GM18868 (cell line): Measurements from ENCODE around the gene CDC7.
"Not testable (repeated sequence)": the region's sequence is repeated elsewhere in the genome, so short reads cannot be mapped to it uniquely, and the experiment has no call there.

ENCODE experiments used
- ATAC-seq: cut with Tn5 transposase; IDR thresholded peaks from one replicate; pipeline ENCODE4 v1.9.1; 2021; ENCODE audit warnings: mild to moderate bottlenecking, moderate library complexity; ENCODE audit not compliant: unreplicated experiment

Gene CDC7

DNA sequence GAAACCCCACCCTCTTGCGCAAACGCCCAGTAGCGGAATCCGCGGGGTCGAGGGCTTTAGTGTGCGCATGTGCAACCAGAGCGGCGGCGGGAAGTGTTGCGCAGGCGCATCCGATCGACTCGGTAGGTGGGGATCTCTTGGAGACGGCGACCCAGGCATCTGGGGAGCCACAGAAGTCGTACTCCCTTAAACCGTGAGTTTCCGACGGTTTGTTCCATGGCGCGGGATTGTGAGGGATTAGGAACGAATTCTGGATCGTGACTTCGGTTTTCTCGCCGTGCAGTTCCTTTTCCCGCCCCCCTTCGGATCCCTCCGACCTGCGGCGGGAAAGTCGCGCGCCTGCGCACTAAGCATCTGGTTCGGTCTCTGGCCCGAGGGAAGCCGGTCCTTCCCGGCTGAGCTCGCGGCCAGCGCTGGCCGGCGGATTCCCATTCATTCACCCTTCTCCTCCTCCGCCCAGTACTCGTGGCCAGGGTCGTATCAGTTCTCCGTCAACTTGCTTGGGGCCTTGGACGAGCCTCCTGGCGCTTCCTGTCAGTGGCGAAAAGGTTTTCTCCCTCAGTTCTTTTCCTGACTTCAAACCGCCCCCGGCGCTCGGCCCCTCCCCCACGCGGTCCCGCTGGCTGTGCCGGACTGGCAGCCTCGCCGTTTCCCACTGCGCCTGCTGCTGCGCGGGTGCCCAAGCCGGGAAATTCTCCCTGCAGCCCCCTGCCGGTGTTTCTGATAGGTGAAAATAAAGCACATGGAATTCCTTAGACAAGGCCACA, at the start of gene CDC7:
Gene CDC7 (plus strand): TSS at position 96 of the 767 bp plus-strand sequence. CDS start 866 bp downstream, outside the sequence.
- ATAC-seq: peak; percentile 71

DNA sequence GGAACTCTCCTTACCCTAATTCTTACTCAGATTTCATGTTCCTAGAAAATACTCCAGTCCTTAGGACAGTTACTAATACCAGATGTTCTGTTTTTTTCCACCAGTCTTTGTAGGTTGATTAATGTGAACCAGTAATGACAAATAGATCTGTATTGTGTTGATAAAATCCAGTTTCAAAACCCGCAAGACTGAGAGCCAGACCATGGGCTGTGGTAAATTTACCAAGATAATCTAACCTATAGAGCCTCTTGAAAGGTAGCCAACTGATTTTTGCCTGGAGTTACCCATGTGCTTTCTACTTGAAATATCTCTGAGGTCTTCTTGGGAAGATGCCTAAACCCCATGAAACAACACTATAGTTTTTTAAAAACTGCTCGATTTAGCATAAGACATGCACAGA, 46.5 kb upstream of the CDC7 start:
- no peak for ATAC-seq

DNA sequence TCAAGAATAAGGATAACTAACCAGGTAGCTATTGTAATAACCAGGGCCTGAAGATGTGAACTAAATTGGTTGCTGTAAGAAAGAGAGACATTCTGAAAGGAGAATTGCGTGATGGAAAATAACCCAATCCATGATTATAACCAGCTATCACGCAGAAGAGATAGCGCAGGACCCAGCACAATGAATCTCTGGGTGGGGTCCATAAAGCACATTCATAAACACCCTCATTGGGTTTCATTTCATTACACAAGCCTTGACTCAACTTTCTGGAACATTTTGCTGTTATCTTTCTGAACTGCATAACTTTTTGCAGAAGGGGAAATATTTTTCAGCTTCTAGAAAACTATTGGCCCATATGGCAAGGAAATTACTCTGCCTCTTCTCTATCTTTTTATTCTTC, 45.3 kb upstream of the CDC7 start:
- no peak for ATAC-seq

DNA sequence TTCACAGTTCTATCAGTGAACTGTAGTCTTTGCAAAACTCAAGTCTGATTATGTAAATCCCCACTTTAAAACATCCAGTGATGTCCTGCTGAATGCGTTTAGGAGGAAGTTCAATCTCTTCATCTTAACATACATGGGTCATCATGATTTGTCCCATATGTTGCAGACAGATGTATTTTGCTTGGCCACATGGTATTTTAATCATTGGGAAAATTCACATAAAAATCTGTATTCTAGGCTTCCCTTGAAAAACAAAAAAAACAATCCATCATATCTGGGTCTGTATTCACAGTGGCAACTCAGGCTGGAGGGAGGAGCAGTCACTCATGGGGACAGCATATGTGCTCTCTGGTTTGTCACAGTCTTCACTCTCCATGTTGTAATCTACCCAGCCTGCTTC, 44.8 kb upstream of the CDC7 start:
- no peak for ATAC-seq

DNA sequence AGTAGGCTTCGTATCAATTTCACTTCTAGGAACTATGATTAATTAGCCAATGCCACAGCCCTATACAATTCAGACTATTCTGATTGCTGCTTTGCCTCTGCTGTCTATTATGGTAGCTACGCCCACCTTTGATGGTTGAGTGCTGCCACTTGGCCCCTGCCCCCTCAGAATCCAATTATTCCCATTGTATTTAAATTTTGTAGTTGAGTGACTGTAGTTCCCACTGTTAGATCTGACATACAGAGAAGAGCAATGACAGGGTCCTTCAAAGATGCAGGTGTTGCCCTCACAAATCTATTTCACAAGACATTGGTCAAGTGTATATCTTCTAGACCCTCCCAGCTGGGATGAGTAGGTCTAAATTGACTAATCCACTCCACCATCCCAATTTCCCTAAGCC, 35.3 kb upstream of the CDC7 start:
- not testable (repeated sequence) for ATAC-seq

DNA sequence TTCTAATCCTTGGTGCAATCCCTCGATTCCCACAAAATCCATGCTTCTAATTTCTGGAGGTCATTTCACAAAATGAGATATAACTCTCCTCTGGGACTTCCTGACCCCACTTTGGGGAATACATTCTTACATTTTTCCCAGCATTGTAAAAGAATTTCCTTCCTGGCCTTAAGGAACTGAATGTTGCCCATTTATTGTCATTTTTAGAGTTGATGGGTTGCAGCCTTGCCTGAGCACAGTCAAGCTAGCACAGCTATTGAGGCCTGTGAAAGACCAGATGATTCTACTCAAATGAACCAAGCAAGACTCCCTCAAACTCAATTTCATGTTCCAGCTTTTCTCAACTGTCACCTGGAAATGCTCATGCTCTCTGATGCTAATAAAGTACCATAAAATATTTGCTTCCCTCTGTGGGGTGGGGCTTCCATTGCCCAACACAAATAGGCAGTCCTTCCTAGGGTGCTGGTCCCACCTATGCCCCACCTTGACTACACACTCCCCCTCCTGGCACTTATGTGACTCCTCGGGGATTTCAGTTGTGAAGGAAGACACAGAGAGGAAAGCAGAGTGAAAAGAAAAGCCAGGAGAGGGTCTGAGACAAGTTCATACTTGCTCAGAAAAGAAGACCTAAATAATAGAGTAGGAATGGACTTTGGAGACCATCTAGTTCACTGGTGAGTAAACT, 24.0 kb upstream of the CDC7 start:
- no peak for ATAC-seq

DNA sequence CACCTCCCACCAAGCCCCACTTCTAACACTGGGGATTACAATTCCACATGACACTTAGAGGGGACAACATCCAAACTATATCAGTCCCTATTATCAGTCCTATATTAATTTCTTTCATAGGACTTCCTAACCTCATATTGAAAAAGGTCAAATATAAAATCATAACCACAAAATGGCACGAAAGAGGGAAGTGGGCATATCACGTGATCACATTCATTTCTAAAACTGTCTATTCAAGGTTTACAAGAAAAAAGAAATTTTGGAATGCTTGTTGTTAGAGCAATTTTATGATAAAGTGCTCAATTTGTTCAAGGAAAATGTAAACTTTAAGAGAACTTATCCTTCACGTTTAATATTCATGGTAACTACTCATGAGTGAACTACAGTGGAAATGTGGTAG, 13.2 kb upstream of the CDC7 start:
- ATAC-seq: no peak

DNA sequence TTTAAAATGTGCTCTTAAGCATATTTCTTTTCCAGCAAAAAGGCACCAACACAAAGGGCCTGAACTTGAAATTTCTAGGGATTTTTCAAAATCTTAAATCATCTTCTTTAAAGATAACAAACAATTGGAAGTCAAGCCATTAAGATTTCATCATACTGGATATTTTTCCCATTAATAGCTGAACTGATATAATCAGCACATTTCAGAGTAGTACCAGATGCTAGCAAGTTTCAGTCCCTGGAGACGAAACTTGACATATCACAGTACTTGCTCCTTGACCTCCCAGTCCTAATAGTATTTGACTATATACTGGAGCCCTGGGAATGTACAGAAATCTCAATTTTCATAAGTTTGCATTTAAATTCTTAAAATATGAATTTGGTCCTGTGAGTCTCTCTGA, 10.2 kb upstream of the CDC7 start:
- no peak for ATAC-seq

DNA sequence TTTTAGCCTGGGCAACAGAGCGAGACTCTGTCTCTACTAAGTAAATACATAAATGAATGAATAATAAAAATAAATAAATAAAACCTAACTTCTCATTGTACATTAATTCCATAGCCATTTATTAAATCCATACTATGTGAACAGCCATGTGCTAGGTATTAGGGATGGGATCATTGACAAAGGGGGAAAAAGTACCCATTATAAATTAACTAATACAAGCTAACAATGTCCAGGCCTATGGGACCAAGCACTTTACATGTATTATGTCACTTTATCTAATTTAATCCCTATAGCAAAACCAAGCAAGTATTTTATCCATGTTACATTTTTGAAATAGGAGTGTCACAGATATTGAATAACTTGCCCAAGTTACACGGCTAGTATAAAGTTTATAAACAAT, 2.6 kb upstream of the CDC7 start:
- no peak for ATAC-seq

DNA sequence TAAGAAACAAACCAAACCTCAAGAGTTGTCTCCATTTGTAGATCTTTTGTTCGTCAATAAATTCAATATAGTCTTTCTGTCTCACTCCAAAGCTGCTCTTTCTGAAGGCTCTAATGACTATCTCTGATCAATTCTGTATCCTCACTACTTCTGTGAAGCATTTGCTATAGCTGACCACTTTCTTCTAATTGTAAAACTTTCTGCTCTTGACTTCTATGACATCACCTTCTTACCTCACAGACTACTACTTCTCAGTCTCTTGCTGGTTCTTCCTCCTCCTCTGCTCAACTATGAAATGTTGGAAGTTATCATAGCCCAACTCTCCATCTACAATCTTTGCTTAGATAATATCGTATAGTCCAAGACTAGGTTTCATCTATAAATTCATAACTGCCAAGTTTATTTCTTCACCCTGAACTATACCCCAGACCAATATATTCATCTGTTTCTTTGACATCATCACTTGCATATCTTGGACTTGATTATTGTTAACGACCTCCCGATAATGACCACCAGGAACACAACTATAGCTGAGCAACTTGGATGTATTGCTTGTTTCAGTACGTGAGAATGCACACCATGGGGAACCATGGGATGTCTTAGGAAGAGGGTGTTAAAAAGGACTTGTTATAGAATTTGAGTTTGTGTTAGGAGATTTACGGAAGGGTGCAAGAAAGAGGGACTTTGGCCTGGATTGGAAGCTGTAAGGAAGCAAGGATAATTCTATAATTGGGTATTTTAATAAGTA, 2.0 kb upstream of the CDC7 start:
- no peak for ATAC-seq

DNA sequence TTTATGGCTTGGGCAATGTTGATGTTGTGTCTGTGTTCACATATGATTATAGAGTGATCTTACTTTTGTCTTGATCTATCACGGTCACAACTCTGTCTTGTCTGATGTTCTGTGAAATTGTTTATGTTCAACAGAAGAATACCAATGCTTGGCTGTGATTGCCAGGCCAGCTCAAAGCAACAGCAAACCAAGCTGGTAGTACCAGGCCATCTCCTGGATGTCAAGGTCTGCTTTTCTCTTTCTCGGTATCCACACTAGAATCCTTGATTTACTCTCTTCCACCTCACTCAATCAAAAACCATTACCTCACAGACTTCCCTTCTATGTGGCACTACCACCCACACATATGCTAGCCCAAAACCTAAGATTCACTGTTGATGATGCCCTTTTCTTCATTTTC, 1.3 kb upstream of the CDC7 start:
- no peak for ATAC-seq

DNA sequence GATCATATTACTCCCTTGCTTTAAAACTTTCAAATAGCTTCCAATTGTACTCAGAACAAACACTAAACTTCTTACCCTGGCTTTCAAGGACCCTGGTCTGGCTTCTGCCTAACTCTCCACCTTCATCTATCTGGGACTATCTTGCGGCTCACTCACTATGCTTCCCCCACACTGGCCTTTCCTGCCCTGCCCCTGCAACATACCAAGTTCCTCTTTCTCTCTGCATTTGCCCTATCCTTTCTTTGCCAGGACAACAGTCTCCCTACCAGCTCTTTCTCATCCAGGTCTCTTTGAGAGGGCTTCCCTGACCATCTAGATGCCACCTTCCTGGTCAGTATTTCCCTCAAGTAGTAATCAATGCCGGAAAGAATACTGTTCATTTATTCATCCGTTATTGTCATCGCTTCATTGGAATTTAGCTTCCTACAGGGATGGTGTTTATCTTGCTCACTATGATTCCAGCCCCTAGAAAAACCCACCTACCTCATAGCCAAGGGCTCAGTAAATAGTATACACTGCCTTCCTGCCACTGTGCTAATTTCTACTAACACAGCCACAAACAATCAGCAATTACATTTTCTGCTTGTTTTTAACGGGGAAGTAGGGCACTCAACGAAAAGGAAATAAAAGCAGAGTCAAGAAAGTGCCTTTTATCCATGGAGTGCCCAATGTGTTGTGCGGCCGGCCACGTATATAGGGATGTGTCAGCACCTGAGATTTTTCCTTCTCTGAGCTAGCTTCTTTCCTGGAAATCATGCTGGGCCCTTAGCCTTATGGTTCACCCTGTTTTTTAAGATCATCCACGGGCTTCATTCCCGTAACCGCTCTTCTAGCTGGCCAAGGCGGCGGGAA, 521 bp upstream of the CDC7 start:
- peak; percentile 11 for ATAC-seq

DNA sequence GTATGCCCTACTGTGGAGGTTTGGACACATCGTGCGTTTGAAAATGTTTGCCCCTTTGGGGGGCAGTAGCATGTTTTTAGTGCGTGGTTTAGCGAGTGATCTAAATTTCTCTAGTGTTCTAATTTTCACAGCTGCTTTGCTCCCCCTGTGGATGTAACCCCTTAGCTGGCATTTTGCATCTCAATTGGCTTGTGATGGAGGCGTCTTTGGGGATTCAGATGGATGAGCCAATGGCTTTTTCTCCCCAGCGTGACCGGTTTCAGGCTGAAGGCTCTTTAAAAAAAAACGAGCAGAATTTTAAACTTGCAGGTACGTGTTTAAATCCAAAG, 836 bp downstream of the CDC7 start:
- ATAC-seq: peak; percentile 7

DNA sequence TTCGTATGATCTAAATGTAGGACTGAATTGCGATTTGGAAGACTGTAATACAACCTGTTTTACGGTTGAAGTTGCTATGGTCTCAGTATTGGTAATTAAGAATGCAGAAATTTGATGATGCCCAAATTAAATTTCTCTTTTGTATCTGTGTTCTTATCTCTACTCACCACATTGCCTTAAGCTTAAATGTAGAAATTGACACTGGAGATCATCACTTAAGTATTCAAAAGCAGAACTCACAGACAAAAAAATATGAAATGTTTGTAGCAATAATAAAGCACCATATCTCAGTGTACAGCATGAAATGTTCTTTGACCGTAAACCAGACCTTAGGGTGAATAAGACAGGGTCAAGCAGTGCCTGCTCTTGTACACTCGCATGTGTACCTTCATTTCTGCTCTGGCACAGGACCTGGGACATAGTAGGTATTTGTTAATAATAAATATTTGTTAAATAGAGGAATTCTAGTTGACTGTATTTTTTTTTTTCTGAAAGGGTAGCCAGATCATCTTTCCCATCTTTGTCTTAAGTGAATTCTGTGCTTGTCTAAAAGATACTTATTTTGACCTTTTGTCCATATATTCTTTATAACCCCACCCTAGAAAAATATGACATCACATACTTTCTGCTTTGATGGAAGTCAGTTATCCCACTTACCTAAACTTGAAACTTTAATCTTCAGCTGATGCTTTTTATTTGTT, 1.5 kb downstream of the CDC7 start:
- no peak for ATAC-seq

DNA sequence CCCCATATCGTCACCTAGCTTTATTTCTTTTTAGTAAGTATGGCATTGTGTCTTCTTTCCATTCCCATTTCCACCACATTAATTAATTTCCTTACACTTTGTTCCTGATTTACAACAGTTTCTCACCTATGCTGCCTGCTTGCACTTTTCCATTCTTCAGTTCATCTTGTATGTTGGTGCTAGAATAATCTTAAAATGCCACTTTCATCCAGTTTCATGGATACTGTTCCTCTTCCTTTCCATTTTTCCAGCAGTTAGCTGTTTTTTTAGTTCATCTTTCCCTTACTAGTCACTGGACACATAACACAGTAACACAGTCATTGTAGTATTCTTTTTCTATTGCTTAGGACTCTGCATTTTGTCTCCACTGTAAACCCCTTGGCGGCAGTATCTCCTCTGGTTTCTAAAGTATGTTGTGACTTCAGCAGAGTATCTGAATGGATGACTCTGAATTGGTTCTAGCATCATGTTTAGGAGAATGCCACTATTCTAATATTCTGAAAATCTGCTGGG, 2.1 kb downstream of the CDC7 start:
- peak; percentile 38 for ATAC-seq

DNA sequence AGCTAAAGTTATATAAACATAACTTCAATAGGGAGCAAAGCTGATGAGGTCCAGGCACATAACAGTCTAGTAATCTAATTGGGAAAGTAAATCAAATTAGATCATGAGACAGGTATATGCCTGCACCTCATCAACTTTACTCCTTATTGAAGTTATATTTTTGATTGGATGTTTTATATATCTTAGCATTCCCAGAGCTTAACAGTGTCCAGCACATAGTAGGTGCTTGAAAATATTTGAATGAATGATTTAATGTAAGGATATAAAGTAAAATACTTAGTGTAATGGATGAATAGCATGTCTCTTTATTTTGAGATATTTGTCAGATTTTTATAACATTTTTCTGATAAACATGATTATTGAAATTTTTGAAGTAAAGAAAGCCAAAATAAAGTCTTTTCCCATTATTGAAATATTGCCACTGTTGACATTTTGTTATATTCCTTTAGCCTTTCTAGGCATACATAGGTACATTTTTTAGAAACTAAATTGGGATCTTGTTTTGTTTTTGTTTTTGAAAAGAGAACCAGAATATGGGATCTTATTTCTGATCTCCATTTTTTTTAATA, 2.8 kb downstream of the CDC7 start:
- no peak for ATAC-seq

DNA sequence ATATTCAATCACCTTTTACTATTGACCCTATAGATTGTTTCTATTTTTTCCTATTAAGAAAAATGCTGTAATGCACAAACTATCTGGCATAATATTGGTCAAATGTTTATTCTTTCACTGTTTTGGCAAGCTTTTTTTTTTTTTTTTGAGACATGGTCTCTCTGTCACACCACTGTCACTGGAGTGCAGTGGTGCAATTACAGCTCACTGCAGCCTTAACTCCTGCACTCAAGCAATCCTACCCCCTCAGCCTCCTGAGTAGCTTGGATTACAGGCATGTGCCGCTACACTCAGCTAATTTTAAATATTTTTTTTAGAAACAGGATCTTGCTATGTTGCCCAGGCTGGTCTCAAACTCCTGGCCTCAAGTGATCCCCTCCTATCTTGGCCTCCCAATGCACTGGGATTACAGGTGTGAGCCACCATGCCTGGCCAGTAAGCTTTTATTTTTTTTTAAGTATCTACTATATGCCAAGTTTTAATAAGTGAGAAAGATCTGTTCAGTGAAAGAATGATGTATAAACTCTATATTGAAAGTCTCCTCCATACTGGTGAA, 3.4 kb downstream of the CDC7 start:
- no peak for ATAC-seq

DNA sequence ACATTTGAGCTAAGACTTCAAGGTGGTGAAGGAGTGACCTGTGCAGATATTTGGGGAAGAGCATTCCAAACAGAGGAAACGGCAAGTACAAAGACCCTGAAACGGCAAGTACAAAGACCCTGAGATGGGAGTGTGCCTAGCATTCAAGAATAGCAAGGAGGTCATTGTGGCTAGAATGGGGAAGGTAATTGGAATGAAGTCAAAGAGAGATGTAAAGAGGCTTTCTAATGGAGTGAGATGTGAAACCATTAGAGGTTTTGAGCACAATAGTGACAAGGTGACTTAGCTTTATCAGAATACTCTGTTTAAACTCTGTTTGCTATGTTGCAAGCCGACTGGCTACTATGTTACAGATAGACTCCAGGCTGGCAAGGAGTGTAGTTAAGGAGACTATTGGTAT, 4.4 kb downstream of the CDC7 start:
- no peak for ATAC-seq

DNA sequence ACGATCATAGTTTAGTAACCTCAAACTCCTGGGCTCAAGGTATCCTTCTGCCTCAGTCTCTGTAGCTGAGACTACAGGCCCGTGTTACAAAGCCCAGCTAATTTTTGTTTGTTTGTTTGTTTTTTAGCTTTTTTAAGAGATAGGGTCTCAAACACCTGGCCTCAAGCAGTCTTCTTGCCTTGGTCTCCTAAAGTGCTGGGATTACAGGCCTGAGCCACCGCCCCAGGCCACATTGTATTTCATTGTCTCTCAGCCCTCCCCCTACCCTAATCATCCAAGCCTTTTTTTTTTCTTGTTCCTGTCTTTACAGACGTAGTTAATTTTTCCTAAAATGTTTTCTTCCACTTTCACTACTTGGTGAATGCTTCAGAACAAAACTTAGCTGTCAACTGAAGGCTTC, 5.4 kb downstream of the CDC7 start:
- no peak for ATAC-seq

DNA sequence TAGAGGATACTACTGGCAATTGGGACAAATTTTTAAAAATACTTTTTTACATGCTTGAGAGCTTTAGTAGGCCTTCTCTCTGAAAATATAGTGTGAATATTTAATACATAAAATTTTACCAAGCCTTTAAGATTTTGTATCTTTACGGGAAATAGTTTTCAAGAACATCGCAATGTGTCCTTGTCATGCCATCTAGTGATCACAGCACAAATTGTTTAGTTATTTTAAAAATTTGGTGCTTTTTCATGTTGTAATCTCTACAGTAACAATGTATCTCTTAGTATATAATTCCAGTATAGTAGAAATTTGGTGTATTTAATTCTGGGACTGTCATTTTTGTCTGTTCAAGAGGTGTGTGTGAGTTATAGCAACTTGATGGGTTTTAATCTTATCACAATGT, 6.7 kb downstream of the CDC7 start:
- no peak for ATAC-seq
